Astrocyte (in vitro differentiated cells and primary cell): ENCODE results near the gene UMODL1.

Experiments used
- CTCF ChIP-seq: IDR thresholded peaks from 2 replicates; pipeline ENCODE4 v1.5.1; 2011; ENCODE audit warnings: low read depth, mild to moderate bottlenecking, inconsistent platforms, low read length, moderate library complexity; ENCODE audit not compliant: insufficient read depth
- EZH2 ChIP-seq: IDR thresholded peaks from 2 replicates; pipeline ENCODE4 v1.6.1; 2012; ENCODE audit warnings: mild to moderate bottlenecking, low read length, inconsistent platforms; ENCODE audit not compliant: insufficient read depth

- TF ChIP-seq CTCF (no peak), EZH2 (no peak)
These were observed at the start of gene UMODL1 for GRCh38 chr21:42071146-42071737.
